GM18502 (cell line): ENCODE measurements around the gene PRRT4.

ENCODE experiments used
- ATAC-seq: cut with Tn5 transposase; IDR thresholded peaks from one replicate; pipeline ENCODE4 v1.9.1; 2021; ENCODE audit warnings: mild to moderate bottlenecking; ENCODE audit not compliant: unreplicated experiment, poor library complexity

PRRT4 gene

DNA sequence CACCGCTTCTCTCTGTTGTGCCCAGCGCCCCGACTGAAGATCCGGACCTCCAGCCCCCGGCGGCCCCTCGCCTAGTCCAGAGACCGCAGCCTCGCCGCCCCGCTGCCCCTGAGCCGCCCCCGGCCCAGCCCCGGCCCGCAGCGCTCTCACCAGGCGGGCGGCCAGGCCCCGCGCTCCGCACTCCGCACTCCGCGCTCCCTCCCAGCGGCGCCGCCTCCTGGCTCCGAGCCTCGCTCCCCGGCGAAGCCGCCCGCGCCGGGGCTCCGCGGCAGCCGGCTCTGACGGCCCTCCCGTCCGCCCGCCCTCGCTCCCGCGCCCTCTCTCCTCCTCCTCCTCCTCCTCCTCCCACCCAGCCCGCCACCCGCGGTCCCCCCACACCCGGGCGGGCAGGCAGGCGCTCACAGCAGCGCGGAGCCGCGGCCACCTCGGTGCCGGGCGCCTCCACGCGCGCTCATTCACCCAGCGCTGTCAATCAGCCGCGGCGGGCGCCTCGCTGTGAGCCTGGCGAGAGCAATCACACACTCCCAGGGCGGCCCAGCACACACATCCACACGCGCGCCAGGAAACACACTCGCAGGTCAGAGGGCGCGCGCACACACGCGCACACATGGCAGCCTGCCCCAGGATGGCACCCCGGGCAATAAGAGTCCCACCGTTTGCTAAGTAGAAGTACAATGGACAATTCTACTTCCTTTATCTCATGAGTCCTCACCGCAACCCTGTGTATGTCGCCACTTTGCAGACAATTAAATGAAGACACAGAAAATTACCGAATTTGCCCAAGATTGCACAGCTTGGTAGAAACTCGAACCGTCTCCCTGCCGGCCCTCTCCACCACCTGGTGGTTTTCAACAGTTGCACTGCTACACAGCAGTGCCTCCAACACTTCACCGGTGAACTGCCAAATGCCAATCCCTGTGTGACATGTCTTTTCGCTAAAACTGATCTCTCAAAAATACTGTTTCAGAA is at the start of gene PRRT4:
Gene PRRT4 (minus strand): TSS at position 280 of the 969 bp plus-strand sequence.
- peak; percentile 43 for ATAC-seq

DNA sequence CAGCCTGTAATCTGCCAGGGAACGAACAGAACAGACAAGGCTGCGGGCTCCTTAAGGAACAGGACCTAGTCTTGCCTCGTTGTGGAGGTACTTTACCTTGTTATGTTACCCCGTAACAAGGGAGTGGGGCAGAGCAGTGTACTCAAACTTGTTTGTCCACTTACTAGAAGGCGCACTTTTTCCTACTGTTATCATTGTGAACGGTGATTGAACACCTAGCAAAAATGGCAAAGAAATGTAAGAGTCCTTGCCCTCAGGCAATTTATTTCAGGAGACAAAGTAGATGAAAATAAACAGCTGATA is 48.9 kb upstream of the PRRT4 start:
- ATAC-seq, result no peak

DNA sequence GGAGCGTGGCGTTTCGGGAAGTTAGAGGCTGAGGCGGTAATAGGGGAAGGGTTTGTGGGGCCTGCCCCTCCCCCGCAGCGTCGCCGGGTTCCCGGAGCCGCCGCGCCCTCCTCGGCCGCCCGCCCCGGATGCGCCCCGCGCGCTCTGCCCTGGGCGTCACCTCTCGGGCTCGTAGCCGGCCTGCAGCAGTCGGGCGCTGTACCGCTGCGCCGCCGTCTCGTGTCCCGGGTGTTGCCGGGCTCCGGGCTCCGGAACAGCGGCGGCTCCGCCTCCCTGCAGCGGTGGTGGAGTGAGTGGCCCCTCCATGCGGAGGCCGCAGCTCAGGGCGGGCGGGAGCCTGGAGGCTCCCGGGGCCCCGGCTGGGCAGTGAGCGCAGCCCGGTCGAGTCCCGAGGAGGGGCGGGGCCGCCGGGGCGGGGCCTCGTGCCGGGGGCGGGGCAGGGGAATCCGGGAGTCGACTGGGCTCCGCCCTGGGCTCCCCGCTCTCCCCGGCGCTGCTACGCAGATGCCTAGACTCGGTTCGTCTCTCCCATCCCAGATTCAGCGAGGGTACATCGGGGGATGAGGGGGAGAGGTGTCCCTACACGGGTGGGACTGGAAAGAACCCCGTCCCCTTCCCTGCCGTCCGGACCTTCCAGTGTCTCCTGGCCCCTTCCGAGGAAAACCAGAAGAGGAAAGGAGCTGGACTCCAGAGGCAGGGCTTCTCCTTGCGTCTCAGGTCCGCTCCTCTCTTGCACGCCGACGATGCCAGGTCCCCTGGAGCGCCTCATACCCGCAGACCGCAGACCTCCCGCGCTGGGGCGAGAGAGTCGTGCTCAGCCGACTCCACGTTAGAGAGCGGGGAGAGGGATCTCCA is 48.3 kb upstream of the PRRT4 start, which contains the start of gene IMPDH1:
Gene IMPDH1 (minus strand): TSS at position 387 of the 855 bp plus-strand sequence. CDS start 81 bp downstream, at position 306.
- ATAC-seq, result peak; percentile 82

DNA sequence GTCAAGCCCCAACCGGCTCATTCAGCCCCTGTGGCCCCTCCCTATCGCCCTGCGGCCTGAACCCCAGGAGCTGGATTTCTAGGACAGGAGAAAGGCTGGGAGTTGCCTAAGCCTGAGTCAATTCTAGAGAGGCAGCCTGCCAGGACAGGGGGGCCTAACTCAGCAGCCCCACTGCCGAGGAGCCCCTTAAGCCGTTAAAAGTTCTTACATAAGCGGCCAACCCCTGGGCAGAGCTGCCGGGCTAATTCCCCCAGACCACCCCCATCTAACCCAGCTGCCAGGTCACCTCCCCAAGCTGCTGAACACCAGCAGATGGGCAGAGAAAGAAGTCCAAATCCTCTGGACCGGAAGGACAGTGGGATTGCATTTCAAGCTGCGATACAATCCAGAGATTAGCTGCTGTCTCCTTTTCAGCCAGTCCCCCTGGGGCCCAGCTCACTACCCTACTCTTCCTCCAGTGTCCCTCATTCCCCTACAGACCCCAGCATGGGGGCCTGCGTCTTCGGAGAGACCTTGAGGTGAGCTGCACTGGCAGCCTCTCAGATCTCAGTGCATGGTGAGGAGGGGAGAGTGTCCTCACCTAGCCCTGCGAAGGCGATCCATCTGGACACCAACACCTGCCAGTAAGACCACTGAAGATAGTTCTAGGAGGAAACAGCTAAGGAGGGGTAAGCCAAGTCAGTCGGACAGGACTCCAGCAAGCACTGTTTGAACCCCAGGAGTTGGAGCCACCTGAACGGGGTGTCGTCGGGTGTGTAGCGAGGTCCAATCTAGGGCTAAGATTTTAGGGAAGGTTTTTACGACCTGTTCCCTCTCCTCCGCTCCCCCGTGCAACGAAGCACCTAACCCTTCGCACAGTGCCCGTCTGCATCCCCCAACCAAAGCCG is 47.5 kb upstream of the PRRT4 start:
- no peak for ATAC-seq

DNA sequence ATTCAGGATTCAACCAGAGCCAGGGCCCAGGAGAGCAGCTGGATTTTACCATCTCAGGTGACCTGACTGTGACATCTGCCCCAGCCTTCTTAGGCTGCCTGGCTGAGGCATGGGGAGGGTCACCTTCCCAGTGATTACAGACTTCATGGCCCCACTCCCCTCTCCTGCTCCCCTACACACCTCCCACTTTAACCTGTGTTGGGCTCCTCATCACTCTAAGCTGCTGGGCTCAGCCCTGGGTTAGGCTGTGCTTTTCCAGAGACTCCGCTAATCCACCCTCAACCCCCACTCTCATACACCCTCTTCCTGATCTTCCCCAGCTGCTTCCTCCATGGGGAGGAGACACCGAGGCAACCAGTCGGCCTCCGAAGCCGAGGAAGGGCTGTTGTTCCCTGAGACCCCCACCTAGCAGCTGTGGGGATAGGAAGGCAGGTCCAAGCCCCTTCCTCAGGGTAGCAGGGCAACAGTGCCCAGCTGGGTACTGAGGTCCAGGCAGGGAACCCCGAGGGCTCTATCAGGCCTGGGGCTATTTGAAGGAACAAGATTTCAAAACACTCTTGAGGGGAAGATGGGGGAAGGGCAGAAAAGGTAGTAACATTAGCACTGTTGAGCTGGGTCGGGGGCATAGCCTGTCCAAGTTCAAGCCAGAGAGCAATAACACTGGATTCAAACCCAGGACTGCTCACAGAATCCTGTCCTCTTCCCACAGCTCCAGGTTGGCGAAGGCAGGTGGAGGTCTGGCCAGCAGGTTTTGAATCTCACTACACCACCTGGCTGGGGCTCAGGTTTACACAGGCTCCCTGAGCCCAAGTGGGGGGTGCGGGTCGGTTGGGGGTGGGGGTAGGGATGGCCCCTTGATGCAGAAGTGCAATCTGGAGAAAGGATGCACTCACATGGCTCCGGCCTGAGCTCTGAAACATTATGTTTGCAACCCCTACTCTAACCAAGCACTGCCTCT is 46.5 kb upstream of the PRRT4 start:
- ATAC-seq, result no peak

DNA sequence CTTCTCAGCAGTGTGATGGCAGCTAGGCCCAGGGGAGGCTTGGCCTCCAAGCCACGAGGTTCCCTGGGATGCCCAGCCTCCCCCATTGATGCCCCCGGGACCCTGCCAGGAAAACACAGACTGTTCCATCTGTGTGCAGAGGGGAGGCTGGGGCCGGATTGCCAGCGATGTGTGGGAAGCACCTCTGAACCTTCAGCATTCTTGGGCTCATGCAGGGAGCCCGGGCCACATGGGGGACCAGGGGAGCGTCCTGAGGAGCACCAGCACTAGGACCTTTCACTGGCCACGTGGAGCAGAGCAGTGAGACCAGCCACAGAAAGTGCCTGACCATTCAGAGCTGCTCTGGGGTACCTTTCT is 45.7 kb upstream of the PRRT4 start:
- ATAC-seq, result no peak

DNA sequence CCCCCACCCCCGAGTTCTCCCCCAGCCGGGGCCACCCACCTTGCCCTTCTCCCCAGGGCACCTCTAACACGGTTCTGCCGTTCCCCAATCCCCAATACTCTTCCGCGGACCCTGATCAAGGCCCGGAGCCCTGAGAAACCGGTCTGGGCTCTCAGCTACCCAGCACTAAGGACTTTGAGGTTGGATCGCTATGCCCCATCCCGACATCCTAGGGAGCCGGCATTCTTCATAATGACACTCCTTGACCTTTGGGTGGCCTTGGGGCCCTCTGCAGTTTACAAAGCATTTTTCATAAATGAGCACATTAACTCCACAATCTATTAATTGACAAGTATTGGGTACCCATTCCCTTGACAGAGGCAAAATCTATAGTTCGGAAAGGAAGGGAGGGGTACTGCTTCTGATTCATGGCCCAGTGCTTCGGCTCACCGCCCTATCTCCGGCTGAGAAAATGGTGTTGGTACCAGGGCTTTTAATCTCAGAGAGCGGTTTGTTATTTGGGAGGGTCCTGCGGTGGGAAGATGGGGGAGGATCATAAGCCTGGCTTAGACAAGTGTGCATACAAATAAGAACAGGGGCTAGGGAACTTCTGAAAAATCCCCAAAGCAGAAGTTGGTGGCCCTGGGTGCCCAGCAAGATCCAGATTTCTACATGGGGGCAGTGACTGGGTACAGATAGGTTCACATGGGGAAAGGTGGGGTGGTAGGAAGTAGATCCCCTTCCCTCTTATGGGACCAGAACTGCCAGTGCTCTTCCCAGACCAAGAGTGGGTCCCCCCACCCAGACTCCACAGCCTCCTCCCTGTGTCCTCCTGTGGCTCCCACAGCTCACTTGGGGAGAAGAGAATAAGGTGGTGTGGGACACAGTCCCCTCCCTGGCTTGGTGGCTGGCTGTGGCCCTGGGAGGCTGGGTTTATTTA is 45.1 kb upstream of the PRRT4 start:
- ATAC-seq, result no peak

DNA sequence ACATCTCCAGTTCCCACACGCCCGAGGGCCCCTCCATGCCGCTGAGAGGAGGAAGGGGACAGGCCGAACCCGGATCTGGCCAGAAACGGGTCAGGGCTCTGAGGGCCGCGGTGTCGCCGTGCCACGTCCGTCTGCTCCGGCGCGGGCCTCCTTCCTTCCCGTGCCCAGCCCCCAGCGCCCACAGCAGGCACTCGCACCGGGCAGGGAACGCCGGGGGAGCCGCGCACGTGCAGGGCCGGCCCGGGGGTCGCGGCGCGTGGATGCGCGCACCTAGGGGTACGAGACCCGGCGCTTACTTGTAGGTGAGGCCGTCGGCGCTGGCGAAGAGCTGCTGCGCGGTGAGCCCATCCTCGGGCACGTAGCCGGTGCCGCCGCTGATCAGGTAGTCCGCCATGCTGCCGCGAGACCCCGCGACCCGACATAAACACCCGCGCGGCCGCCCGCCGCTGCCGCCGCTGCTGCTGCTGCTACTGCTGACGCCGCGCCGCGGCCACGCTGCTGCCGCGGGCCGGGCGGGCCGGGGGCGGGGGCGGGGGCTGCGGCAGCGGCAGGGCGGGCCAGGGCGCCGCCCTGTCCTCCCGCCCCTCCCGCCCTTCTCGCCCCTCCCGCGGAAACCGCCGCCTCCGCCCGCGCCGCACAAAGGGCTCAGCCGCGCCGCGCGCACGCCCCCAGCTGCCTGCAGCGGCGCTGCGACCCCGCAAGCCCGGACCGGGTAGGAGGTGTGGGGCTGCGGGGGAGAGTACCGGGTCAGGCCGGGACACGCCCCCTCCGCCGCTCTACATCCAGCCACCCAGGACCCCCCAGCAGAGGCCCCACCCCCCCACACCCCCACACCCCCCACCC is 44.2 kb upstream of the PRRT4 start:
- no peak for ATAC-seq

DNA sequence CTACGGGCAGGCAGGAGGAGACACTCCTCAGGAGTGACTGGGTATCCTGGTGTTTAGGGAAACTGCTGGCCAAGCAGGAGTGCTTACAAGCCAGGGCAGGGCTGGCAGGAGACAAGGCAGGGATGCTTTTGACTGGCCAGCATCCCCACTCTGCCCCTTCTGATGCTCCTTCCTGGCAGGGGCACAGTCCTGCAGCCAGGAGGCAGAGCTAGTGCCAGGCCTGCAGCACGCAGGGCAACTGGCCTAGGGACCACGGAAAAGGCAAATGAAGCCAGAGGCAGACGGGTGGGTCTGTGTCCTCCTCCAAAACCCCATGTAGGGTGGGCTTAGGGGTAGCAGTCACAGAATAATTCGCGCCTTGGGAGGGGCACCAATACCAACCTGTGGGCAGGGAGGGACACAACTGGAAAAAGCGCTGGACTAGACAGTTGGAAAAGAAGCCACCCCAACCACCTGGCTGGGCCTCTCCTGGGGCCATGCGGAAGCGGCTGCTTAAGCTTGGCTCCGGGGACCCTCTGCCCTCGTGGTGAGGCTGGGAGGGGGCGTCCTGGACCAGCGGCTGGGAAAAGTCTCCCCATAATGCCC is 43.5 kb upstream of the PRRT4 start:
- ATAC-seq, result no peak

DNA sequence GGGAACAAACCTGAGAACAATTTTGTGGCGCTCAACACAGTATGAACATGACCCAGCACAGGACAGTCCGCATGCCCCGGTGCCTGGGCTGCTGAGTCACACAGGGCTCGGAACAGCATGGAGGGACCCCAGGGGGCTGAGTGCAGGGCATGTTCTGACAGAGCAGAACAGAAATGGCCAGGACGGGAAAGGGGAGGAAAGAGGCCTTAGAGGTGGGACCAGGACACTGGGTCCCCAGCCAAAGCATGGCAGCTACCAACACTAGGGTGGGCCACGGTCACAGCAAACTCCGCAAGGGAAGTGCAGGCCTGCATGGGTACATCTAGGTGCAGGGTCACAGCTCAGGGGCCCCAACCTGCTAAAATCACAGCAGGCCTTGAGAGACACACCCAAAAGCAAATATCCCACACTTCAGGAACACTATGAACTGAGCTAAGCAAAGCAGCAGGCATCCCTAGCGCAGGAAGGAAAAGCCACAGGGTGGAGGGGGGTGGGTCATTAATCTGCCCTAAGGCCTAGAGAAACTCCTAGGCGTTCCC is 42.7 kb upstream of the PRRT4 start:
- ATAC-seq, result no peak

DNA sequence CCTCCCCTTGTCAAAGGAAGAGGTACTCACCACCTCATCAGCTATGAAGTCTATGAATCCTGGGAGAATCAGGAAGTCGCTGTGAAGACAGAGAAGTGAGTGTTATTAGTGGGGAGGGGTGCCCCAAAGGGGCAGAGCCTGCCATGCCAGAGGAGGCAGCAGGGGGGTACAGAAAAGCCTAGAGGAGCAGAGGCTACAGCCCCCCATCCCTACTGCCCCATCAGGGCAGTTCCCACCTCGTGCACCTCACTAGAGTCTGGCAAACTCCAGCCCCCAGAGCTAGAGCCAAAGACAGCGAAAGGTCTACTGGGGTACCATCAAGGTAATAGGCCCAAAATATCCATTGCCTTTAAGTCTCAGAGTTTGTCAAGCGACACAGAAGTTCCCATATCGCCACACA is 42.2 kb upstream of the PRRT4 start:
- no peak for ATAC-seq

DNA sequence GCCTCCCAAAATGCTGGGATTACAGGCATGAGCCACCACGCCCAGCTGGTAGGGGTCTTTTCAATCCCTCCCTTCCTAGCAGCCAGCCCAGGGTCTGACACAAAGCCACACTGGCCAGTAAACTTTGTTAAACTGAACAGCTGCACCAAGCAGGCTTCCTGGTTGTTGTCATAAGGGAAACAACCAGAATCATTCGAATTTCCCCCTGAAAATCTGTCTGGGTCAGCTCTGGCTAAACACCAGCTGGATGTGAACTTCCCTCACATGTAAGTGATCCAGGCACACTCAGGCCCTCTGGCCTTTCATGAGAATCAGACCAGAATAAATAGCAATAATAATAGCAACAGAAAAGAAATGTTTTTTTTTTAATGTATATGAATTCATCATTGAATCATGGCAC is 40.9 kb upstream of the PRRT4 start:
- no peak for ATAC-seq

DNA sequence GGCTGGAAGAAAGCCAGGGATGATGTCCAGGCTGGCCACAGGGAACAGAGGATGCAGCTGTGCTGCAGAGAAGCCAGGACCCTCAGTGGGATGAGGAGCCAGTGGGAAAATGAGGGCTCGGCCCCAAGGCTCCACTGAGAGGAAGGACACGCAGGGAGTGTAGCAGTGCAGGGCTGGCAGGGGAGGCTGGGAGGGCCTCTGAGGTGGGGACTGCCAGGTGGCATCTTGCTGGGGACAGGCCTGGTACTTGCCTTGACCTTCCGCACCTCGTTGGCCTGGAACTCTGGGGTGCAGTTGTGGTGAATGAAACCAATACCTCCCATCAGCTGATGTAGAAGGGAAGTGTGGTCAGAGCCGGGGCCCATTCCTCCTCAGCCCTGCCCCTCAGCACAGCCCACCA is 39.1 kb upstream of the PRRT4 start:
- no peak for ATAC-seq

DNA sequence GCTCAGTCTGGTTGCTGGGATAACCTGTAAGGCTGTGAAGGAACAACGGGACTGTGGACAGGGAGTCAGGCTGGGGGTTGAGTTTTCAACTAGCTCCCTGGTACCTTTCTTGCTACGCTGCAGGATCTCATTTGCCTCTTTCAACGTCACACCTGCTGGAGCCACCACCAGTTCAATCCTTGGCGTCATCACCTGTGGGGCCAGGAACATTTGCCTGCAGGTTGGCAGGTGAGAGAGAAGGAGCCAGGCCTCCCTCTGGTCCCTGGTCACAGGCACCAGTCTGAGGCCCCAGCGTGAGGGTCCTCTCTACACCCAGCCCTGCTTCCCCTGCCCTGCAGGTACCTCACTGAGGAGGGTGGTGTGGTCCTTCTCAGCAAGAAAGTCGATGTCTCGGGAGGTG is 38.5 kb upstream of the PRRT4 start:
- no peak for ATAC-seq

DNA sequence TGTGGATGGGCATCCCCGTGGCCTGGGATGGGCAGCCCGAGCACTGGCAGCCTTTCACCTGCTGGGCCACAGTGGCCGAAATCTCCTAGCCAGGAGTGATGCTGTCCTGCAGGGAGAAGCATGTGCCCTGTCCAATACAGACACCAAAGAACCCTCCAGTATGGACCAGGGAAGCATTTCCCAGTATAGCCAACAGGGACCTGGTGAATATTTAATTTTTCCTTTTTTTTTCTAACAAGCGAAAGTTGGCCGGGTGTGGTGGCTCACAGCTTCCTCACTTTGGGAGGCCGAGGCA is 37.3 kb upstream of the PRRT4 start:
- no peak for ATAC-seq

DNA sequence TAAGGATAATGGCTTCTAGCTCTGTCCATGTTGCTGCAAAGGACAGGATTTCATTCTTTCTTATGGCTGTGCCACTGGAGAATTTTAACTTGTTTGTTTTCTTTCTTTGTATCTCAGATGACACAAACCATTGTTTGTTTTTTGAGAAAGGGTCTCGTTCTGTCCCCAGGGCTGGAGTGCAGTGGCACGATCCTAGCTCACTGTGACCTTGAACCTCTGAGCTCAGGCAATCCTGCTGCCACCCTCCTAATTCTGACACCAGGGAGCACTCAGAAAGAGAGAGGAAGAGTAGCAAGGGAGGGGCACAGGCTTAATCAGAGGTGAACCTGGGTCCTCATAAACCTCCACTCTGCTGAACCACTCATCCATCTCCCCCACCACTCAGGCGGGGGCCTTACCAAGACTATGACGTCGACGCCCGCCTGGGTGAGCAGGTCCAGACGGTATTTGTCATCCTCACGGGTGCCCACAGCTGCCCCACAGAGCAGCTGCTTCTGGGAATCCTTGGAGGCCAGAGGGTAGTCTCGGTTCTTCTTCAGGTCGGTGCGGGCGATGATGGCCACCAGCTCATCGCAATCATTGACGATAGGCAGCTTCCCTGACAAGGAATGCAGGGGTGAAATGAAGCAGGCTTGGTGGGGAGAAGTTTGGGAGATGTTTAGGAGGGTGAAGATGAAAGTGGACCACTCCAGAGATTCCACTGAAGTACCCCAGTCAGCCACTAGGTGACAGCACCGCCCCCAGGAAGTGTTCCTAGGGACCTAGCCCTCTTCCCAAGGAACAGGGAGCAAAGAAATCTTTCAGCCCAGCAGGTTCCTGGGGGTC is 36.7 kb upstream of the PRRT4 start:
- ATAC-seq, result peak; percentile 49
